DND-41 (cell line): ENCODE results near the gene B3GALNT2.

ENCODE experiments used
- CTCF ChIP-seq: IDR thresholded peaks from 2 replicates; pipeline ENCODE4 v1.5.1; 2012; ENCODE audit warnings: borderline replicate concordance, low read length, moderate library complexity, mild to moderate bottlenecking; ENCODE audit not compliant: poor library complexity, severe bottlenecking; ENCODE audit errors: extremely low read depth
- EZH2 ChIP-seq: IDR thresholded peaks from 3 replicates; pipeline ENCODE4 v1.6.1; 2012; ENCODE audit warnings: borderline replicate concordance, low read depth, mild to moderate bottlenecking, moderate library complexity, low read length, inconsistent platforms; ENCODE audit not compliant: severe bottlenecking

- TF ChIP-seq CTCF: no peak
- TF ChIP-seq EZH2: no peak
Measured at GRCh38 chr1:235409042-235409820, 95.0 kb downstream of the B3GALNT2 start.
